Purkinje cell (primary cell): Measurements from ENCODE around the gene CFAP298. TPM values are rescaled to one million over a fixed set of nuclear protein-coding genes. Genes with fewer than 3 reads are reported as not detected.

ENCODE experiments used
- polyA plus RNA-seq: library from polyadenylated mRNA; unstranded; fragments of >200 nt; fragmentation: Nextera tagmentation; gene quantifications from 2 replicates; pipeline ENCODE4 v1.2.1, GENCODE V29; 2014

The CFAP298 gene, protein sequence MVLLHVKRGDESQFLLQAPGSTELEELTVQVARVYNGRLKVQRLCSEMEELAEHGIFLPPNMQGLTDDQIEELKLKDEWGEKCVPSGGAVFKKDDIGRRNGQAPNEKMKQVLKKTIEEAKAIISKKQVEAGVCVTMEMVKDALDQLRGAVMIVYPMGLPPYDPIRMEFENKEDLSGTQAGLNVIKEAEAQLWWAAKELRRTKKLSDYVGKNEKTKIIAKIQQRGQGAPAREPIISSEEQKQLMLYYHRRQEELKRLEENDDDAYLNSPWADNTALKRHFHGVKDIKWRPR
- 42.0 and 44.6 TPM in 2 replicates for polyA plus RNA-seq

DNA sequence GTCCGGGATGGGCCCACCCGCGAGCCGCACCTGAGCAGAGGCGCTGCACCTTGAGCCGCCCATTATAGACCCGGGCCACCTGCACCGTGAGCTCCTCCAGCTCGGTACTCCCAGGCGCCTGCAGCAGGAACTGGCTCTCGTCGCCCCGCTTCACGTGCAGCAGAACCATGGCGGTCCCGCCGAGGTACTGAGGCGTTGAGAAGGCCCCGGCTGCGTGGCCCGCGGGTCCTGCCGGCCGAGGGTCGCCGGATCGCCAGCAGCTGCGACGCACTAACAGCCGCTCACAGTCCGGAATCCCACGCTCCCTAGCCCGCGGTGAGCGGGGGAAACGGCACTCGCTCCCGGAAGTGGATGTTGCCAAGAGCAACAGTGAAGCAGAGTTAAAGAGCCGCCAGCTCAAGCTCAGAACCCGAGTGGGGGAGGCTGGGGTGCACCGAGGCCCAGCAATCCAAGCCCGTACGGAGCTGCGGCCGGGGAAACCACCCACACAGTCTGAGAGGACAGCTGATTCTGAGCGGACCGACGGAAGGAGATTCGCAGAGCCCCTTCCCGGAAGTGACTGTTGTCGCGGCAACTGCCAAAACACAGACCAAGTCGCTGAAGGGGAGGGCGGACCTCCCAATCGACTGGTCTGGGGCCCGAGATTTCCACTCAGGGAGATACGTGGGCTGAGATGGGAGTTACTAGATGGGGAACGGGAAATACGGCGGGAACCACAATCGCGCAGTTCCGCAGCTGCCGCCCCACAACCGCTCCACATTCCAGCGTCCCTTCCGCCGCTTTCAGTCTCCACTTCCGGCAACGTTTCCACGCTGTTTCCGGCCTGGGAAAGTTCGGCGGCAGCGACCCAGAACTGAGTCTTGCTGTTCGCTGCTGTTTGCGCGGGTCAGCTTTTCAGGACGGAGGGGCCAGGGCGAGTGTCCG is at the start of gene CFAP298:
CFAP298 (minus strand) TSS at position 303 of the 924 bp plus-strand sequence; CDS start at position 169, 134 bp downstream.

DNA sequence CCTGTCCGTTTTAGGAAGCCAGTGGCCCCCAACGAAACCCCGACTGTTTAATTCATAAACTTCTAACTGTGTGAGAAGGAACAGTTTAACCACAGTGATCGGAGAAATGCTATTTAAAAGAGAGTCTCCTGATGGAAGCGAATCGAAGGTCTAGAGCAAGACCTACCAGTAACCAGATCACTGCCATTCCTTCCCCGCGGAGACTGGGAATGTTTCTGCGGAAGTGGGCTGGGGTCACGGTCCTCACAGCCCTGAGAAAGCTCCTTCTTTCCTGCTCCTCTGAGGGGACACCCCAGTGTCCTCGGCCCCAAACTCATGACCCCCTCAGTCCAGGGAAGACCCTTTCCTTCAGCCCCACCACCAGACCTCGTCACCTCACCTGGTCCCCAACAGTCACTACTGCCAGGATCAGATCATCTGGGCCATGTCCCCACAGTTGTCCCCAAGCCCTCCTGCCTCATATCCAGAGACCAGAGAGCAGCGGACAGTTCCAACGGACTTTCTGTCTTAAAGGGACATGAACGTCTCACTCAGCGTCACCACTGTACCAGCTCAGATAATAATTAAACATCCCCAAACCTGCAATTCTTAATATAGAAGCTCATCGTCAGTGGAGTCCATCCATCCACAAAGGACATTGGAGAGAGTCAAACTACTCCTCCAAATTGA is 27.0 kb downstream of the CFAP298 start, which contains the start of gene TCP10L:
TCP10L (minus strand) TSS at position 482 of the 669 bp plus-strand sequence. CDS start 1,219 bp downstream, outside the sequence.

Other genes with a start within 250 kb of the CFAP298 start
- gene URB1, start 219.4 kb downstream of the CFAP298 start, polyA plus RNA-seq, result 2.3 and 2.4 TPM in 2 replicates
- 7.7 and 11.4 TPM in 2 replicates for gene EVA1C, start 199.7 kb downstream of the CFAP298 start, polyA plus RNA-seq
- gene TCP10L, start 26.9 kb downstream of the CFAP298 start, polyA plus RNA-seq, result 0.48 and 7.4 TPM in 2 replicates
- gene SYNJ1, start 115.6 kb upstream of the CFAP298 start, polyA plus RNA-seq, result 108 and 140 TPM in 2 replicates
- 22.9 and 33.7 TPM in 2 replicates for gene PAXBP1, start 159.4 kb upstream of the CFAP298 start, polyA plus RNA-seq